Stimulated activated CD8-positive, alpha-beta memory T cell treated with anti-CD3 and anti-CD28 coated beads, Interleukin-15, amount 100 ng/mL, for 48 hours (primary cell): ENCODE data around the gene DBF4B.

Experiments used
- DNase-seq, 2 donors: peaks; one replicate each; pipeline ENCODE4 v3.0.0-alpha.2; 2020; ENCODE audit warnings: low read depth in 2 of 2

DBF4B gene

GRCh38 chr17:44777394-44778348 is 69.2 kb downstream of the DBF4B start:
- no peak for DNase-seq

GRCh38 chr17:44778656-44779210 is 70.3 kb downstream of the DBF4B start:
- DNase-seq, result no peak

DNA sequence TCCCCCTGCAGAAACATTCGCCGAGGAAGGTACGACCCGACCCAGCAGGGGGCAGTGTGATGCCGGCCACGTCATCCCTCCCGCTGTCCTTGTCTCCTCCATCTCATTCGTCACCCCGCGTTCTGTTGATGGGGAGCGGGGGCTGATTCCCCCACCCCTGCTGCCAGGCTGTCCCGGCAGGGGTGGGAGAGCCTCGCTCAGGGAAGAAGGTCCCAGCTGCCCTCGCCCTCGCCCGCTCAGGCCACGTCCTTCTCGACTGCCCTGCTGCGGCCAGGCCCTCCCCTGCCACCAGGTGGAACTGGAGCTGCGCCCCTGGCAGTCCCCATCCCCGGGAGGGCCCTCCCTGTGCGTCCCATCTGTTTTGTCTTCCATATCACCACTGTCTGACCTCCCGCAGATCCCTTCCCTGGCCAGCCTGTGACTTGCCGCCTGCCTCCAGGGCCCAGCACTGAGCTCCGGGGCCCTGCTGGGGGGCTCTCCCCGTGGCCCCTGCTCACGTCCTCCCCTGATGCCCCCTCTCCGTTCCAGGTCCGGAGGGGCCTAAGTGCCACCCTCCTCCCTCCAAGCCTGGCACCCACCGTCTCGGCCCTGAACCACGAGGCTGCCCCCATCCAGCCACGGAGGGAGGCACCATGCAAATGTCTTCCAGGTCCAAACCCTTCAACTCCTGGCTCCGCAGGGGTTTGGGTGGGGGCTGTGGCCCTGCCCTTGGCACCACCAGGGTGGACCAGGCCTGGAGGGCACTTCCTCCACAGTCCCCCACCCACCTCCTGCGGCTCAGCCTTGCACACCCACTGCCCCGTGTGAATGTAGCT is 71.0 kb downstream of the DBF4B start:
- peak; percentile 54 to 73 for DNase-seq

GRCh38 chr17:44780161-44780560 is 71.7 kb downstream of the DBF4B start:
- DNase-seq, result no peak

GRCh38 chr17:44780845-44781480 is 72.5 kb downstream of the DBF4B start:
- DNase-seq, result no peak

- DNase-seq, result no peak
Measured at GRCh38 chr17:44781551-44782325, 73.3 kb downstream of the DBF4B start.

- no peak for DNase-seq
Measured at GRCh38 chr17:44782326-44782850, 73.9 kb downstream of the DBF4B start.

- DNase-seq, result no peak
Measured at GRCh38 chr17:44785921-44786320, 77.5 kb downstream of the DBF4B start.

DNA sequence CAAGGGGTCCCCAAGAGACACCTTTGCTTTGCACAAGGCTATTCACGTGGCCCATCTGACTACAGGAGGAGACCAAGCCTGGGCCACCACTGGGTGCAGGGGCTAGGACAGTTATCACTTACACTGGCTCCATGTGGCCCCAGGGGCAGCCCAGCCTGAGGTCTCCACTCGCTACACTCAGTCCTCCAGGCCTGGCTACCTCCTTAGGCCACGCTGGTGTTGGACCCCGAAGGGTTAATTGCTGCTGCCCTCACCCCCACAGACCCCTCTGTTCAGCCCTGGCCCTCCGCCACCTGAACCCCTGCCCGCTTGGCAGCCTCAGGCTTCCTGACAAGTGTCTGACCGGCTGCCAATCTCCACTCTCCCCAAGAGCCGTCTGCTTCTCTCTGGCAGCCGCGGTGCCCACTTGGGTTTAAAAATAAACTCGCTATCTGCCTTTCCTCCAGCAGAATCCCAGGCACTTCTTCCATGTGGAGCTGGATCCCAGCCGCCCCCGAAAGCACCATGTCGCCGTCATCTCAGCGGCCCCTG is 78.2 kb downstream of the DBF4B start:
- DNase-seq, result no peak

- DNase-seq, result no peak
Measured at GRCh38 chr17:44787271-44787940, 78.9 kb downstream of the DBF4B start.

DNA sequence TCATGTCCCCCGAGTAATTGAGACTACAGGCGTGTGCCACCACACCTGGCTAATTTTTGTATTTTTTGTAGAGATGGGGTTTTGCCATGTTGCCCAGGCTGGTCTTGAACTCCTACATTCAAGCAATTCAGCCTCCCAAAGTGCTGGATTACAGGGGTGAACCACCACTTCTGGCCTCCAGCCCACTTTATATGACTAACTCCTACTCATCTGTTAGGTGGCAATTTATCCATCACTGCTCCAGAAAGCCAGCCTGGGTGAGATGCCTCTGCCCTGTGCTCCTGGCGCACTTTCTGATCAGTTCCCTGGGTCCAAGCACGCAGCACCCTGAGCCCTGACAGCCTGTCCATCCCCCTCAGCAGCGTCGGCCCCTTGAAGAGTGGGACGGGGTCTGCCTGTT is 79.7 kb downstream of the DBF4B start:
- DNase-seq, result no peak

DNA sequence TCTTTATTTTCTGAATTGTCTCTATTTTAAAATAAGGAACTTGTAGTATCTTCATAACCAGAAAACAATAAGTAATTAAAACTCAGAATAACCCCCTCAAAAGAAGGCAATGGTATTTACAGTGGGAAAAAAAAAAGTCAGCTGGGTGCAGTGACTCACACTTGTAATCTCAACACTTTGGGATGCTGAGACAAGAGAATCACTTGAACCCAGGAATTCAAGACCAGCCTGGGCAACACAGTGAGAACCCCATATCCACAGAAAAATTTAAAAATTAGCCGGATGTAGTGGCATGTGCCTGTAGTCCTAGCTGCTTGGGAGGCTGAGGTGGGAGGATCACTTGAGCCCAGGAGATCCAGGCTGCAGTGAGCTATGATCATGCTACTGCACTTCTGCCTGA is 83.8 kb downstream of the DBF4B start:
- no peak for DNase-seq

DNA sequence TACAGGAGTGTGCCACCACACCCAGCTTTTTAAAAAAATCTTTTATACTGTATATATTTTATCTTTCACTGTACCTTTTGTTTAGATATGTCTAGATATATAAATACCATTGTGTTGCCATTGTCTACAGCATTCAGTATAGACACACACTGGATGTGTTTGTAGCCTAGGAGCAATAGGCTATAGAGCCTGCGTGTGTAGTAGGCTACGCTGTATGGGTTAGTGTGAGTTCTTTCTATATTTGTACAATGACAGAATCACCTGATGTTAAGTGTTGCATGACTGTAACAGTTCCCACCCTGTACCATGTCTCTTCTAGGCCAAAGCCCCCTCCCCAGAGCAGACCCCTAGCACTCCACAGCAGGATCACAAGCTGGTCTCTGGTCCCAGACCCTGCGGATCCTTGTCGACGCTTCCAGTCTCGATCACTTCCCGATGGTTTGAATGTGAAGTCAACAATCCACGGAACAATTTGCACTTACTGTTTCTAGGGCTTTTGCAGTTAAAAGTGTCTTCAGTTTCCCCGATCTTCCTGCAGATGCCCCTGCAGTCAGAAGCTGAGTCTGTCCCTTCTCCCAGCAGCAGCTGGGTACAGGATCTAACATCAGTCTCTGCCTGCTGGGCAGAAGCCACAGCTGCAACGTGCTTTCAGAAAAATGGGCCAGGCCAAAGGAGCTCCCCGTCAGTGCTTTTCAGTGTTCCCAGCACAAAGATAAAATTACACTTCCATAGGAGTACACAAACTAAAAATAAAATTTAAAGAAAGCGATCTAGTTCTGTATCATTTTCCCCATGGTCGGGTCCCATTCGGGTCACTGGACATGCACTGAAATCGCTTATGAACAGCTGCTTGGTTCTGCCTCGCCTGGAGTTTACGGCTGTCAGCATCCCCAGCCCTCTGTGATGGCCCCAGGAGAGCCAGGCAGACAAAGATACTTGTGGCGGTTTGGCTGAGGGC is 85.7 kb downstream of the DBF4B start:
- no peak for DNase-seq

DNA sequence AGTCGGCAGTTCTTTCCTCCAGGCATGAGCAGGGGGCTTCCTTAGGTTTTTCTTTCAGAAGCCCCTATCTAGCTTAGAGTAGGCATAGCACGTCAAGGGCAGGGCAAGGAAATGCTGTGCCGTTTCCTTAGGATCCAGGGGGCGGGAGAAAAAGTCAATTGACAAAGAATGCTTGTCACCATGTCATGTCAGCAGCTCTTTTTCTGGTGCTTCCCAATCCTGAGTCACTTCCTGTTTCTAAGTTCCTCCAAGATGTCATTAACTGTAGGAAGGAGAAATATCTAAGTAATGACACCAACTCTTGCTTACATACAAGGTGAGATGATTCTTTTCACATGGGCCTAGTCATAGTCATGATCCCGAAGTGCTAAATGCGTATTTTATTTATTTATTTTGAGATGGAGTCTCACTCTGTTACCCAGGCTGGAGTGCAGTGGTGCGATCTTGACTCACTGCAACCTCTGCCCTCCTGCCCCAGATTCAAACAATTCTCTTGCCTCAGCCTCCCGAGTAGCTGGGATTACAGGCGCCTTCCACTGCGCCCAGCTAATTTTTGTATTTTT is 86.5 kb downstream of the DBF4B start:
- no peak for DNase-seq

DNA sequence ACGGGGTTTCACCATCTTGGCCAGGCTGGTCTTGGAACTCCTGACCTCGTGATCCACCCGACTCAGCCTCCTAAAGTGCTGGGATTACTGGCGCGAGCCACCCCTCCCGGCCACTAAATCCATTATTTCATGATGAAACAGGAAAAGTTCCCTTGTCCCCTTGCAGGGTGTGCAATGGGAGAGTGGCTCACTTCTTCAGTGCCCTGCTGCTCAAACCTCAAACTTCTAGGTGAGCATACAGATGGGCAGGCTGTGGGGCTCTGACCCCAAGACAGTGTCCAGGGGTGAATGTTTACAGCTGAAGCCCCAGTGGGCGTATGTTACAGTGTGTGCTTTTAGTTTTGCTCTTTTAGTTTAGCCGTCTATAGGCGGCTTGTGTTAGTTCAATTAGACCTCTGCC is 87.0 kb downstream of the DBF4B start:
- no peak for DNase-seq

- DNase-seq, result no peak
Measured at GRCh38 chr17:44795928-44796327, 87.5 kb downstream of the DBF4B start.

DNA sequence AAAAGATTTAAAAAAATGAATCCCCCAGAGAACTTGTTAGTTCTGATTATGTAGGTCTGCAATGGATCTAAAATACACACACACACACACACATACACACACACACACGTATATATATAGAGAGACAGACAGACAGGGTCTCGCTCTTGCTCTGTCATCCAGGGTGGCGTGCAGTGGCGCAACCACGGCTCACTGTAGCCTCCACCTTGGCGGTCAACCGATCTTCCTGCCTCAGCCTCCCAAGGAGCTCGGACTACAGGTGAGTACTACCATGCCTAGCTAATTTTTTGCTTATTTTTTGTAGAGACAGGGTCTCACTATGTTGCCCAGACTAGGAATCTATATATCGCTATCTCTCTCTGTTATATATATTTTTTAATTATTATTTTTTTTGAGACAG is 88.3 kb downstream of the DBF4B start:
- DNase-seq, result no peak

- no peak for DNase-seq
Measured at GRCh38 chr17:44797802-44798201, 89.3 kb downstream of the DBF4B start.

- no peak for DNase-seq
Measured at GRCh38 chr17:44798356-44798755, 89.9 kb downstream of the DBF4B start.
